HCT116 (cell line): ENCODE data around the gene ITGAL. TPM values are rescaled to one million over a fixed set of nuclear protein-coding genes. Genes with fewer than 3 reads are reported as not detected.

Source experiments
- ATAC-seq: fragments of 200-7000 bp; cut with Tn5 transposase; 2 replicates; pipeline ENCODE4 v1.9.1; 2020; ENCODE audit warnings: mild to moderate bottlenecking, moderate library complexity
- BruUV-seq: library from RNA; stranded (reverse); fragments of 400-500 nt; replicated peaks from 2 replicates; lab custom pipeline; 2021; lab: Mats Ljungman, UMichigan
- CTCF ChIA-PET: fragments of 300-600 bp; sonication (Branson Sonifier 250); formaldehyde crosslinking; loops from one replicate; lab custom pipeline; 2021; ENCODE audit warnings: antibody characterized with exemption; lab: Charles Lee
- POLR2A ChIA-PET: fragments of 300-600, 350-600 bp; sonication (Branson Sonifier 250); formaldehyde crosslinking; loops from one replicate; lab custom pipeline; 2021; ENCODE audit warnings: antibody characterized with exemption; lab: Charles Lee
- RAD21 ChIA-PET, 2 experiments: fragments of 300-600 bp; sonication (Branson Sonifier 250); formaldehyde crosslinking; loops; one replicate each; lab custom pipeline; 2023; ENCODE audit warnings: low total read pairs in 2 of 2; ENCODE audit not compliant: uncharacterized antibody in 2 of 2, unreplicated experiment in 2 of 2, low non-redundant PET in 1 of 2; lab: Charles Lee
- DNase-seq: peaks from one replicate; pipeline ENCODE4 v3.0.0-alpha.2; 2010; ENCODE audit warnings: low read depth, low spot score
- H2AFZ ChIP-seq: fragments of 200-600 bp; shearing (Covaris generic), sonication (generic); 2 replicates; pipeline ENCODE4 v1.6.1; 2017; ENCODE audit warnings: low read depth, mixed run types, mixed read lengths, antibody characterized with exemption, low read length; ENCODE audit not compliant: poor library complexity, severe bottlenecking
- H3K27ac ChIP-seq: 2 replicates; pipeline ENCODE4 v1.5.1; 2012; ENCODE audit warnings: low read depth, low read length
- H3K27me3 ChIP-seq: fragments of 200-600 bp; sonication (generic); 2 replicates; pipeline ENCODE4 v1.6.1; 2016; ENCODE audit warnings: mixed run types, low read length, mixed read lengths; ENCODE audit not compliant: insufficient read depth
- H3K36me3 ChIP-seq, 2 experiments: fragments of 200-500 bp in 1 of 2; fragments of 200-600 bp in 1 of 2; sonication (Bioruptor generic) in 1 of 2; sonication (generic) in 1 of 2; 2 replicates each; pipeline versions ENCODE4 v1.5.1 to v1.6.1; 2014 to 2016; ENCODE audit warnings: low read length in 2 of 2, inconsistent platforms in 1 of 2, mixed read lengths in 1 of 2, mixed run types in 1 of 2; ENCODE audit not compliant: insufficient read depth in 2 of 2, control insufficient read depth in 1 of 2
- H3K4me1 ChIP-seq, 2 experiments: fragments of 200-600 bp in 1 of 2; sonication (generic) in 1 of 2; 2 replicates each; pipeline versions ENCODE4 v1.5.1 to v1.6.1; 2012 to 2017; ENCODE audit warnings: low read length in 2 of 2, inconsistent platforms in 1 of 2, mild to moderate bottlenecking in 1 of 2, mixed read lengths in 1 of 2, mixed run types in 1 of 2, moderate library complexity in 1 of 2; ENCODE audit not compliant: insufficient read depth in 2 of 2, control insufficient read depth in 1 of 2
- H3K4me2 ChIP-seq: fragments of 200-600 bp; sonication (generic); 2 replicates; pipeline ENCODE4 v1.6.1; 2017; ENCODE audit warnings: mixed run types, low read length, mixed read lengths
- H3K4me3 ChIP-seq, 2 experiments: fragments of 200-600 bp in 1 of 2; sonication (generic) in 1 of 2; replicated peaks in 1 of 2; 2 replicates each; pipeline ENCODE4 v1.5.1; 2011 to 2016; ENCODE audit warnings: low read length in 2 of 2, control low read depth in 1 of 2, low read depth in 1 of 2, mild to moderate bottlenecking in 1 of 2, mixed read lengths in 1 of 2, mixed run types in 1 of 2
- H3K79me2 ChIP-seq: fragments of 200-600 bp; sonication (generic); 2 replicates; pipeline ENCODE4 v1.6.1; 2017; ENCODE audit warnings: mild to moderate bottlenecking, mixed run types, low read length, moderate library complexity, mixed read lengths; ENCODE audit not compliant: insufficient read depth
- H3K9ac ChIP-seq: fragments of 200-600 bp; sonication (generic); 2 replicates; pipeline ENCODE4 v1.6.1; 2016; ENCODE audit warnings: low read length, mixed read lengths
- H3K9me2 ChIP-seq: fragments of 200-600 bp; sonication (generic), shearing (Covaris generic); 2 replicates; pipeline ENCODE4 v1.6.1; 2017; ENCODE audit warnings: mixed run types, mild to moderate bottlenecking, moderate library complexity; ENCODE audit not compliant: insufficient read depth
- H3K9me3 ChIP-seq, 2 experiments: fragments of 200-500 bp in 1 of 2; fragments of 200-600 bp in 1 of 2; sonication (Bioruptor generic) in 1 of 2; sonication (generic) in 1 of 2; 2 replicates each; pipeline ENCODE4 v1.6.1; 2014 to 2017; ENCODE audit warnings: low read length in 2 of 2, mixed read lengths in 2 of 2, inconsistent platforms in 1 of 2, low read depth in 1 of 2, mild to moderate bottlenecking in 1 of 2, mixed run types in 1 of 2, moderate library complexity in 1 of 2; ENCODE audit not compliant: control insufficient read depth in 1 of 2, insufficient read depth in 1 of 2
- H4K20me1 ChIP-seq: fragments of 200-600 bp; sonication (generic), shearing (Covaris generic); 2 replicates; pipeline ENCODE4 v1.6.1; 2017; ENCODE audit warnings: mixed run types, mild to moderate bottlenecking, moderate library complexity; ENCODE audit not compliant: insufficient read depth
- CBX3 ChIP-seq: IDR thresholded peaks from 2 replicates; pipeline ENCODE4 v1.6.1; 2012; ENCODE audit warnings: low read depth
- EGR1 ChIP-seq: IDR thresholded peaks from 2 replicates; pipeline ENCODE4 v1.6.1; 2012; ENCODE audit warnings: low read depth
- ELF1 ChIP-seq: IDR thresholded peaks from 2 replicates; pipeline ENCODE4 v1.6.1; 2012; ENCODE audit warnings: low read depth, borderline replicate concordance
- EZH2 ChIP-seq: fragments of 200-600 bp; sonication (generic); IDR thresholded peaks from 2 replicates; pipeline ENCODE4 v1.6.1; 2017; ENCODE audit warnings: antibody characterized with exemption, mixed run types
- EZH2phosphoT487 ChIP-seq: fragments of 200-600 bp; IDR thresholded peaks from 2 replicates; pipeline ENCODE4 v1.6.1; 2018; ENCODE audit warnings: antibody characterized with exemption, borderline replicate concordance
- FOSL1 ChIP-seq: IDR thresholded peaks from 2 replicates; pipeline ENCODE4 v1.6.1; 2012; ENCODE audit warnings: low read depth
- POLR2AphosphoS5 ChIP-seq: IDR thresholded peaks from 2 replicates; pipeline ENCODE4 v1.6.1; 2011; ENCODE audit warnings: mild to moderate bottlenecking, low read depth, low read length, moderate library complexity
- SRF ChIP-seq: IDR thresholded peaks from 2 replicates; pipeline ENCODE4 v1.6.1; 2012; ENCODE audit warnings: low read depth
- TCF7L2 ChIP-seq: IDR thresholded peaks from 2 replicates; pipeline ENCODE4 v1.7.0; 2011; ENCODE audit warnings: borderline replicate concordance, inconsistent platforms; ENCODE audit not compliant: insufficient read depth, insufficient read length; ENCODE audit errors: extremely low read depth
- ZFX ChIP-seq: fragments of 450-650 bp; IDR thresholded peaks from 2 replicates; pipeline ENCODE4 v1.6.1; 2017
- intact Hi-C: fragments of 100-400 bp; cut with micrococcal nuclease; formaldehyde crosslinking; loops from 2 replicates; pipeline ENCODE4 v1.10.0; 2022
- total RNA-seq: library from RNA; stranded (reverse); gene quantifications from one replicate; pipeline ENCODE4 v1.2.1, GENCODE V29; 2021; ENCODE audit not compliant: unreplicated experiment
- TF ChIP-seq, protein P1 (sequence below): IDR thresholded peaks from 2 replicates; pipeline ENCODE4 v1.6.1; 2012; ENCODE audit warnings: low read depth
- TF ChIP-seq, protein P2 (sequence below): IDR thresholded peaks from 2 replicates; pipeline ENCODE4 v1.6.1; 2012
- TF ChIP-seq, protein P3 (sequence below), 3 experiments: fragments of 200-600 bp in 1 of 3; sonication (generic) in 1 of 3; IDR thresholded peaks in 2 of 3; conservative IDR thresholded peaks in 1 of 3; 2 replicates each; pipeline ENCODE4 v1.5.1; 2012 to 2017; ENCODE audit warnings: low read depth in 2 of 3, low read length in 2 of 3, antibody characterized with exemption in 1 of 3, borderline replicate concordance in 1 of 3, control low read depth in 1 of 3, mild to moderate bottlenecking in 1 of 3, mixed read lengths in 1 of 3, mixed run types in 1 of 3, moderate library complexity in 1 of 3; ENCODE audit not compliant: insufficient read depth in 1 of 3

The ITGAL gene
- total RNA-seq, 1 experiment from 2014 or later: 1.4 TPM

DNA sequence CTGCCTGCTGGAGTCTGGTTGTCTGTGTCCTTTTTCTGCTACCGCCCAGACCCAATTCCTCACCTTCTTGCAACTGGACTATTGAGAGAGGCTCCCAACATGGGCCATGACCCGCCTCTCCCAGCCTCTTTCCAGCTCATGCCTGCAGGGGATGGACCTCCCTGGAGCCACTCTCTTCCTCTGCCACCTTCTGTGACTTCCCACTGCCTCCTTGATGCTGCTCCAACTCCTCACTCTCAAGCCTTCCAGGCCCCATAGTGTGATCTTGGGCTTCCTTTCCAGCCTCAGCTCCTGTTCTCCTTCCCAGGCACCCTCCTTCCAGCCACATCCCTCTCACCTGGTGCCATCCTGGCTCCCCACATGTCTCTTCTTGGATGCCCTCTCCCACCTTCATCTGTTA is 42.7 kb downstream of the ITGAL start:
- ChIA-PET CTCF (no interaction called here), RAD21 (no interaction called here), POLR2A (no interaction called here)
- no peak overlapping the region for H3K4me2 ChIP-seq
- no peaks in the 10 kb centered on the region for H3K9me2 ChIP-seq
- intact Hi-C loops: no loop called here
- H3K27me3 ChIP-seq: no peaks in the 10 kb centered on the region
- DNase-seq (no peak), ATAC-seq (no peak)
- H3K4me3 ChIP-seq: no peak overlapping the region
- H3K9me3 ChIP-seq: no peaks in the 10 kb centered on the region
- BruUV-seq: no TSS peak
- H3K27ac ChIP-seq: no peak overlapping the region
- no peaks in the 10 kb centered on the region for H3K36me3 ChIP-seq
- TF ChIP-seq EZH2phosphoT487 (no peak), ELF1 (no peak), POLR2AphosphoS5 (no peak), SRF (no peak), EGR1 (no peak), FOSL1 (no peak), EZH2 (no peak), CBX3 (no peak), ZFX (no peak), TCF7L2 (no peak)
- TF ChIP-seq, protein P1, sequence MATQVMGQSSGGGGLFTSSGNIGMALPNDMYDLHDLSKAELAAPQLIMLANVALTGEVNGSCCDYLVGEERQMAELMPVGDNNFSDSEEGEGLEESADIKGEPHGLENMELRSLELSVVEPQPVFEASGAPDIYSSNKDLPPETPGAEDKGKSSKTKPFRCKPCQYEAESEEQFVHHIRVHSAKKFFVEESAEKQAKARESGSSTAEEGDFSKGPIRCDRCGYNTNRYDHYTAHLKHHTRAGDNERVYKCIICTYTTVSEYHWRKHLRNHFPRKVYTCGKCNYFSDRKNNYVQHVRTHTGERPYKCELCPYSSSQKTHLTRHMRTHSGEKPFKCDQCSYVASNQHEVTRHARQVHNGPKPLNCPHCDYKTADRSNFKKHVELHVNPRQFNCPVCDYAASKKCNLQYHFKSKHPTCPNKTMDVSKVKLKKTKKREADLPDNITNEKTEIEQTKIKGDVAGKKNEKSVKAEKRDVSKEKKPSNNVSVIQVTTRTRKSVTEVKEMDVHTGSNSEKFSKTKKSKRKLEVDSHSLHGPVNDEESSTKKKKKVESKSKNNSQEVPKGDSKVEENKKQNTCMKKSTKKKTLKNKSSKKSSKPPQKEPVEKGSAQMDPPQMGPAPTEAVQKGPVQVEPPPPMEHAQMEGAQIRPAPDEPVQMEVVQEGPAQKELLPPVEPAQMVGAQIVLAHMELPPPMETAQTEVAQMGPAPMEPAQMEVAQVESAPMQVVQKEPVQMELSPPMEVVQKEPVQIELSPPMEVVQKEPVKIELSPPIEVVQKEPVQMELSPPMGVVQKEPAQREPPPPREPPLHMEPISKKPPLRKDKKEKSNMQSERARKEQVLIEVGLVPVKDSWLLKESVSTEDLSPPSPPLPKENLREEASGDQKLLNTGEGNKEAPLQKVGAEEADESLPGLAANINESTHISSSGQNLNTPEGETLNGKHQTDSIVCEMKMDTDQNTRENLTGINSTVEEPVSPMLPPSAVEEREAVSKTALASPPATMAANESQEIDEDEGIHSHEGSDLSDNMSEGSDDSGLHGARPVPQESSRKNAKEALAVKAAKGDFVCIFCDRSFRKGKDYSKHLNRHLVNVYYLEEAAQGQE: no peak
- TF ChIP-seq, protein P2, sequence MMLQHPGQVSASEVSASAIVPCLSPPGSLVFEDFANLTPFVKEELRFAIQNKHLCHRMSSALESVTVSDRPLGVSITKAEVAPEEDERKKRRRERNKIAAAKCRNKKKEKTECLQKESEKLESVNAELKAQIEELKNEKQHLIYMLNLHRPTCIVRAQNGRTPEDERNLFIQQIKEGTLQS: no peak
- TF ChIP-seq, protein P3, sequence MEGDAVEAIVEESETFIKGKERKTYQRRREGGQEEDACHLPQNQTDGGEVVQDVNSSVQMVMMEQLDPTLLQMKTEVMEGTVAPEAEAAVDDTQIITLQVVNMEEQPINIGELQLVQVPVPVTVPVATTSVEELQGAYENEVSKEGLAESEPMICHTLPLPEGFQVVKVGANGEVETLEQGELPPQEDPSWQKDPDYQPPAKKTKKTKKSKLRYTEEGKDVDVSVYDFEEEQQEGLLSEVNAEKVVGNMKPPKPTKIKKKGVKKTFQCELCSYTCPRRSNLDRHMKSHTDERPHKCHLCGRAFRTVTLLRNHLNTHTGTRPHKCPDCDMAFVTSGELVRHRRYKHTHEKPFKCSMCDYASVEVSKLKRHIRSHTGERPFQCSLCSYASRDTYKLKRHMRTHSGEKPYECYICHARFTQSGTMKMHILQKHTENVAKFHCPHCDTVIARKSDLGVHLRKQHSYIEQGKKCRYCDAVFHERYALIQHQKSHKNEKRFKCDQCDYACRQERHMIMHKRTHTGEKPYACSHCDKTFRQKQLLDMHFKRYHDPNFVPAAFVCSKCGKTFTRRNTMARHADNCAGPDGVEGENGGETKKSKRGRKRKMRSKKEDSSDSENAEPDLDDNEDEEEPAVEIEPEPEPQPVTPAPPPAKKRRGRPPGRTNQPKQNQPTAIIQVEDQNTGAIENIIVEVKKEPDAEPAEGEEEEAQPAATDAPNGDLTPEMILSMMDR (IDR thresholded peaks at IDR 0.05 in 2 of 3, conservative IDR thresholded peaks at IDR 0.05 in 1 of 3; ENCODE audit: borderline replicate concordance in 1 of 3, insufficient read depth in 1 of 3, low read depth in 2 of 3, low read length in 2 of 3): no peak
- H2AFZ ChIP-seq: no peak overlapping the region
- H3K4me1 ChIP-seq: no peaks in the 10 kb centered on the region
- no peaks in the 10 kb centered on the region for H3K79me2 ChIP-seq
- H4K20me1 ChIP-seq: no peaks in the 10 kb centered on the region
- no peak overlapping the region for H3K9ac ChIP-seq
